HG02763 (cell line): ENCODE results near the gene ERP29.
"Not testable (repeated sequence)": the region's sequence is repeated elsewhere in the genome, so short reads cannot be mapped to it uniquely, and the experiment has no call there.

Experiments used
- ATAC-seq: cut with Tn5 transposase; IDR thresholded peaks from one replicate; pipeline ENCODE4 v1.9.1; 2021; ENCODE audit warnings: mild to moderate bottlenecking, moderate library complexity; ENCODE audit not compliant: unreplicated experiment

The ERP29 gene

DNA sequence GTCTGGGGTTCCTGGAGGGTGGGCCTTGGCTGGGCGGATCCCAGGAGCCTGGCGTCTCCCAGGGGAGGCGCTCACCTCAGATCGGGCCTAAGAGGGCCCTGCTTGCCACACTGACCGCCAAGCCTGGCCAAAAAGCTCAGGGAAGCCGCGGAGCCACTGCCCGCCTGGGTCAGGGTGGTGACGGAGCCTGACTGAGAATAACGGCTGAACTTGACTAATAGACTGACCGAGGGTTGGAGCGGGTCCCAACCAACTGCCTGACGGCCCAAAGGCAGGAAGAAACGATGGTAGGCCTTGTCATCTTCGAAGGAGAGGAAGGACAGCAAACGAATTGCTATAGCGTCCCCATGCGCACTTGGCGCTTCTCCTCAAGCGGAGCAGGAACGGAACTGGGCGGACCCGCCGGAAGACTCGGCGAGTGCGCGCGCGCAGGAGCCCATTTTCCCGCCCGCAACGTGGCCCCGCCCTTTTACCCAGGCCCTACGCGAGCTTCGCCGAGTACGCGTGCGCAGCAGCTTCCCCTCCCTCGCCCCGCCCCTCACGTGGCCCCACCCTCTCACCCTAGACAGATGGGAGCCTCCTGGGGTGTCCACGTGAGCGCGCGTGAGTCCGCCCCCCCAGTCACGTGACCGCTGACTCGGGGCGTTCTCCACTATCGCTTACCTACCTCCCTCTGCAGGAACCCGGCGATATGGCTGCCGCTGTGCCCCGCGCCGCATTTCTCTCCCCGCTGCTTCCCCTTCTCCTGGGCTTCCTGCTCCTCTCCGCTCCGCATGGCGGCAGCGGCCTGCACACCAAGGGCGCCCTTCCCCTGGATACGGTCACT, at the start of gene ERP29, which contains the start of gene TMEM116:
Gene ERP29, plus strand, starts transcription at position 652 of the 826 bp plus-strand sequence. Its CDS starts 40 bp downstream, at position 692.
Gene TMEM116, minus strand, starts transcription at position 391 of the 826 bp plus-strand sequence. CDS start 7,895 bp downstream, outside the sequence.
- peak; percentile 74 for ATAC-seq

DNA sequence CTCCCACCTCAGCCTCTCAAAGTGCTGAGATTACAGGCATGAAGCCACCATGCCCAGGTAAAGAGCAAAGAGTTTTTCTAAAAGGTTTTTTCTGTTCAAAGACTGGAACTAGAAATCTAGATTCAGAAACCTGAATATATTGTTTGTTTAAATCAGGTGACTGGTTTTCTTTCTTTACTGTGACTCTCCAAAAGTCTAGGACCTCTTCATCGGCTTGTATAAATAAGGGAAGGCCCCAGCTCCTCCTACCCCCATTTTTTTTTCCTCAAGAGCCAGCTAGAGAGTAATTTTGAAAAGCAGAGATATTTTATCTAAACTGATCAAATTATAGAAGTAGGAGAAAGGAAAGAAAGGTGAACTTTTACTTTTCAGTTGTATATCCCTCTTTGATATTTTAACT, 48.3 kb upstream of the ERP29 start:
- no peak for ATAC-seq

DNA sequence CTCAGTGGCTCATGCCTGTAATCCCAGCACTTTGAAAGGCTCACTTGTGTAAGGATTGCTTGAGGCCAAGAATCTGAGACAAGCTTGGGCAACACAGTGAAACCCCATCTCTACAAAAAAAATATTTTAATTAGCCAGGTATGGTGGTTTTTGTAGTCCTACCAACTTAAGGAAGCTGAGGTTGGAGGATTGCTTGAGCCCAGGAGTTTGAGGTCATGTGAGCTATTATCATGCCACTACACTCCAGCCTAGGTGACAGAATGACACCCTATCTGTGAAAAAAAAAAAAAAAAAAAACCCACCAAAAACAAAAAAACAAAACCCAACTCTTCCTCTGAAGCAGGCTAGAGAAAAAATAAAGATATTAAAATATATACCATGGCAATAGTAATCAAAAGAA, 41.4 kb upstream of the ERP29 start:
- ATAC-seq: no peak

DNA sequence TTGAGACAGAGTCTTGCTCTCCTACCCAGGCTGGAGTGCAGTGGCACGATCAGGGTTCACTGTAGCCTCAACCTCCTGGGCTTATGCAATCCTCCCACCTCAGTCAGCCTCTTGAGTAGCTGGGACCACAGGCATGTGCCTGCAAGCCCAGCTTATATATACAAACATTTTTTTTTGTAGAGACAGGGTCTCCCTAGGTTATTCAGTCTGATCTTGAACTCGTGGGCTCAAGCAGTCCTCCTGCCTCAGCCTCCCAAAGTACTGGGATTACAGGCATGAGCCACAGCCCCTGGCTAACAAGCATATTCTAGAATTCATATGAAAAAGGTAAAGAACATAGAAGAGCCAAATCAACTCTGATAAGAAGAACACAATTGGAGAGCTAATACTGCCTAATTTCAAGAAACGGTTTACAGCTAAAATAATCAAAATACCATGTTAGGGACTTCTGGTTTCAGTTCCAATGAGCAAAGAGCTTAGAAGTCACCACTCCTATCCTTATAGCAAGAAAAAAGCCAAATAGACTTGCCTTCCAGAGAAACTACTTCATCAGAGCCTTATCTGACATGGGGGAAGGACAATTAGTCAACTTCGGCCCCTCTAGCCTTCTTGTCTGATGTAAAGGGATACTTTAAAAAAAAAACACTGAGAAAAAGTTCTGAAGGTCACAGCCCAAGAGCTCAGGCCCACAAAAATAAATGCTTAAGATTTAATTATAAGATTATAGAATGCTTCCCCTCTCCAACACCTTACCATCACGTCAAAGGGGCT, 37.9 kb upstream of the ERP29 start:
- no peak for ATAC-seq

DNA sequence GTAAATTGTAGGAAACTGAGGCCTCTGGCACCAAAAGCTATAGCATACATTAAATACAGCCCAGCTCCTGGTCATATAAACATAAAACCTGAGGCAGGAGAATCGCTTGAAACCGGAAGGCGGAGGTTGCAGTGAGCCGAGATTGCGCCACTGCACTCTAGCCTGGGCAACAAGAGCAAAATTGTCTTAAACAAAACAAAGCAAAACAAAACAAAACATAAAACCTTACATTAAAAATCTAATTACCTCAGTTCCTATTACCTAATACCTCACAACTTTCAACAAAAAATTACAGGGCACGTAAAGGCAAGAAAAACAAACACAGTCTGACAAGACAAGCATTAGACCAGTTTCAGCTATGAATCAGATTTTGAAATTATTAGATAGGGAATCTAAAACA, 36.9 kb upstream of the ERP29 start:
- ATAC-seq: no peak

DNA sequence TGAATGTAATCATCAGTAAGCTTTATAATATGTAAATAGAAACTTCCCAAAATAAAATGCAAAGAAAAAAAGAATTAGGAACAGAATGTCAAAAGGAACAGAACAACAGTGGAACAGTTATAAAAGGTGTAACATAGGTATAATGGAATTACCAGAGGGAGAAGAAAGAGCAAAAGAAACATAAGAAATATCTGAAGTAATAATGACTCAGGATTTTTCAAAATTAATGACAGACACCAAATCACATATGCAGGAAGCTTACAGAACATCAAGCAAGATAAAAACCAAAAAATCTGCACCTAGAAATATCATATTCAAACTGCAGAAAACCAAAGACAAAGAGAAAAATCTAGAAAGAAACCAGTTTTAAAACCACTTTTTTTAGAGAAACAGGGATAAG, 36.4 kb upstream of the ERP29 start:
- ATAC-seq: no peak

DNA sequence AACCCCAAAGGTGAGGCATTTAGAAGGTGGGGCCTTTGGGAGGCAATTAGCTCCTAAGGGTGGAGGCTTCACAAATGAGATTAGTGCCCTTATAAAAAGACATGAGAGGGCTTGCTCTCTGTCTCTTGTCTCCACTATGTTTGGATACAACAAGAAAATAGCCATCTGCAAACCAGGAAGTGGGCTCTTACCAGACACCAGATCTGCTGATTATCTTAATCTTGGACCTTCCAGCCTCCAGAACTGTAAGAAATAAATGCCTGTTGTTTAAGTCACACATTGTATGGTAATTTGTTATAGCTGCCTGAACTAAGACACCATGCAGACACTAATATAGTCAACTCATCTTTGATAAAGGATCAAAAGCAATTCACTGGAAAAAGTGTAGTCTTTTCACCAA, 34.7 kb upstream of the ERP29 start:
- no peak for ATAC-seq

DNA sequence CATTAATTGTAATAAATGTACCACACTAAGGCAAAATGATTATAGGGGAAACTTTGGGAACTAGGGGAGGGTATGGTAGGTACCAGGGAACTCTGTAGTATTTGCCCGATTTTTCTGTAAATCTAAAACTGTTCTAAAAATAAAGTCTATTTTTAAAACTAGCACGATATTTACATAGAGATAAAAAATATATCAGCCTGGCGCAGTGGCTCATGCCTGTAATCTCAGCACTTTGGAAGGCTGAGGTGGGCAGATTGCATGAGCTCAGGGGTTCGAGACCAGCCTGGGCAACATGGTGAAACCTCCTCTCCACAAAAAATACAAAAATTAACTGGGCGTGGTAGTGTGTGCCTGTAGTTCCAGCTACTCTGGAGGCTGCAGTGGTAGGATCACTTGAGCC, 32.6 kb upstream of the ERP29 start:
- no peak for ATAC-seq

DNA sequence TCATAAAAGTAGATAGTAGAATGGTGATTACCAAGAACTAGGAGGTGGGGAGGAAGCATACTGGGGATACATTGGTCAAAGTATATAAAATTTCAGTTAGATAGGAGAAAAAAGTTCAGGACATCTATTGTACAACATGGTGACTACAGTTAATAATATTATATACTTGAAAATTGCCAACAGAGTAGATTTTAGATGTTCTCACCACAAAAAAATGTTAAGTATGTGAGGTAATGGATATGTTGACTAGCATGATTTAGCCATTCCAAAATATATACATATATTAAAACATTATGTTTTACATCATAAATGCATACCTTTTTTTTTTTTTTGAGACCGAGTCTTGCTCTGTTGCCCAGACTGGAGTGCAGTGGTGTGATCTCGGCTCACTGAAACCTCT, 31.2 kb upstream of the ERP29 start:
- no peak for ATAC-seq

DNA sequence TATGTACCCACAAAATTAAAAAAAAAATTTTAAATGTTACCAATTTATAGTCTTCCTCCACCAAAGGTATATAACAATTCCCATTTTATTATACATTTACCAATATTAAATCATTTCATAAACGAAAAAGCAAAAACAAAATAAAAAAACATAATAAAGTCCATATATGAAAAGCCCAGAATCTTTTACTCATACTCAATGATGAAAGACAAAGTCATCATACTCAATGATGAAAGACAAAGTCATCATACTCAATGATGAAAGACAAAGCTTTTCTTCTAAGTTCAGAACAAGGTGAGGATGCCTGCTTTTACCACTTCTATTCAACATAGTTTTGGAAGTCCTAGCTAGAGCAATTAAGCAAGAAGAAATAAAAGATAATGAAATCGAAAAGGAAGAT, 28.4 kb upstream of the ERP29 start:
- ATAC-seq: no peak

DNA sequence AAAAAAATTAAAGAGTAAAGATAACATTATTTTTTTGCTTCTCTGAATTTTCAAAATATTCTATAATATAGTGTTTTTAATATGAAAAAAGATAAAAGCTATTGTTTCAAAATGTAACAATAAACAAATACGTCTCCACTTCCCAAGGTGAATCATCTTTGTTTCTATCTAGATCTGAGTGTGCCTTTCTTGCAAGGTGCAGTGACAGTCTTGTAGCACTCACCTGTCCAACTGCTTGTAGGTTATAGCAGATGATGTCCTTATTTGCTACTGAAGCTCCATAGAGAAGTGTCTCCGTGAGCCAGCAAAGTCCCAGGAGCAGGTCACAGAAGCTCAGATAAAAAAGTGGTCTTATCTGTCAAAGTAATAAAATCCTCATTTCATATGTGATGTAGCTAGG, 21.7 kb upstream of the ERP29 start:
- ATAC-seq: no peak

DNA sequence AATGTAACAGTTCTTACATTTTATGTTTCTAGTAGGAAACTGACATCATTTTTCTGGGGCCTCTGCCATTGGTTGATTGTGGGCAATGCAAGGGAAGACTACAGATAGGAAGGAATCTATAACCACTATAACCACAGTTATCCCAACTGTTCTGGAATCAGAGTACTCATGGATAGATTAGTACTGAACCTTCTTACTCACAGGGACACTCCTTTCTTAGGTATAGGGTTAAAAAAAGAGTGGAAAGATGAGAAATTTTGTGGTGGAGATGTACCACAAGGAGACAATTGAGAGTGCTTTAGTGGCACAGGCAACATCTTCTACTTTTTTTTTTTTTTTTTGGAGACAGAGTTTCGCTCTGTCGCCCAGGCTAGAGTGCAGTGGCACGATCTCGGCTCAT, 21.3 kb upstream of the ERP29 start:
- ATAC-seq: no peak

DNA sequence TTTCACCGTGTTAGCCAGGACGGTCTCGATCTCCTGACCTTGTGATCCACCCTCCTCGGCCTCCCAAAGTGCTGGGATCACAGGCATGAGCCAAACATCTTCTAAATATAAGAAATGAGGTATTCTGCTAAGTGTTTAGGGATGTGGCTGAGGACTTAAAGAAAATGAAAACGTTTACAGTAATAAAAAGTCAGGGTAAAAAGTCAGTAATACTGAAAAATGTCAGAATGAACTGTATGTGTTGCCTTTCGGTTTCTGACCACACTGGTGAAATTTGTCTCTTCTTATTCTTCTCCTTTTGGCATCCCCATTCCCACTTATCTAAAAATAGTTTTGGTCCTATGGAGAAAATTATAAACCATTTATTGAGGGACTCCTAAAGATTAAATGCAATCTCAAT, 20.8 kb upstream of the ERP29 start:
- ATAC-seq: no peak

DNA sequence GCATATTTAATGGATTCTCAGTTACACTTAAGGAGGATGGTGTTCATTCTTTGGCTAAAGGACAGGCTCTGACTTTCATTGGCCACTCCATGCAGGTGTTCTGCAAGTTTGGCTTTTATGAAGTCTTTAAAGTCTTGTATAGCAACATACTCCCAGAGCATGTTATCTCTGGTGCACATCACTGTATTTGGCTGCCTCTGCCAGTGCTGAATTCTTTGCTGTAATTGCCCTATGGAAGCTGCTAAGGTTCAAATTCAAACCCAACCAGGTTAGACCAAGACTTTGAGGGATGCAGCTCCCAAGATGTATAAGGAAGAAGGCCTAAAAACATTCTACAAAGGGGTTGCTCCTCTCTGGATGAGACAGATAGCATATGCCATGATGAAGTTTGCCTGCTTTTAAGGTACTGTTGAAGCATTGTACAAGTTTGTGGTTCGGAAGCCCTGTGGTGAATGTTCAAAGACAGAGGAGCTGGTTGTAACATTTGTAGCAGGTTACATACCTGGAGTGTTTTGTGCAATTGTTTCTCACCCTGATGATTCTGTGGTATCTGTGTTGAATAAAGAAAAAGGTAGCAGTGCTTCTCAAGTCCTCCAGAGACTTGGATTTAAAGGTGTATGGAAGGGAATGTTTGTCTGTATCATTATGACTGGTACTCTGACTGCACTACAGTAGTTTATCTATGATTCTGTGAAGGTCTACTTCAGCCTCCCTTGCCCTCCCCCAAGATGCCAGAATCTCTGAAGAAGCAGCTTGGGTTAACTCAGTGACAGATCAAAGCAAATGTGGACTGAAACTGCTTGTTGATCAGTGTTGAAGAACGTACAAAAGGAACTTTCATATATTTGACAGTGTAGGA, 19.7 kb upstream of the ERP29 start:
- ATAC-seq: no peak

DNA sequence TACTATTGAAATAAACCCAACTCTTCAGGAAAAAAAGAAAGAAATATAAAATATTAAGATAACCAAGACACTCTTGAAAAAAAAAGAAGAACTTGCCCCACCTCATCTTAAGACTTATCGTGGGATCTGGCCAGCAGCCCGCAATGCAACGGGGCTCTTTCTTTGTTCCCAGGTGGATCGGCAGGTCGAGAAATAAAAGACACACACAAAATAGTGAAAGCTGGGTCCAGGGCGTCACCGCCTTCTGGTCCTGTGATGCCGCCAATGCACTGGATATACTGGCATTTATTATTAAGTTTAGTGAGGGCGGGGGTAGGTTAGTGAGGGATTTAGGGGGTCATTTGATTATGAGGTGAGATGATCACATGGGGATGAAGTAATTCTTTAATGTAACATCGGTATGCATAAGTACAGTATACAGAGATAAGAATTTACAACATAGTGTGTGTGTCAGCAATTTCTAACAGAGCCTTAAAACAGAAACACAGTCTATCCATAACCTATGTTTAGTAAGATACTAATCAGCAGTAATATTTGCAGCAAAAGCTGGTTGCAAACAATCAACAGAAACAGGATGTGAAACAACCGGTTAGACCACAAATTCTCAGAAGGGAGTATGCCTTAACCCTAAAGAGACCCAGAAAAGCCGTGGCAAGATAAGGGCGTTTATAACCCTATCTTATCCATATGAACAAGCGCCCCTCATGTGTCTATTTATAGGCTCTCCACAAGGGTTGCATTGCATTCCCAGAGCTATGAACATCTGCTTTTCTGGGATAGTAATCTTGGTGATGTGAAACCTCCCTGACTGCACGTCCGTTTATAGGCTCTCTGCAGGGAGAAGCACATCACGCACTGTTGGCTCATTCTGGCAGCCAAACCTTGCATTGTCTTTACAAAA, 18.8 kb upstream of the ERP29 start:
- not testable (repeated sequence) for ATAC-seq

DNA sequence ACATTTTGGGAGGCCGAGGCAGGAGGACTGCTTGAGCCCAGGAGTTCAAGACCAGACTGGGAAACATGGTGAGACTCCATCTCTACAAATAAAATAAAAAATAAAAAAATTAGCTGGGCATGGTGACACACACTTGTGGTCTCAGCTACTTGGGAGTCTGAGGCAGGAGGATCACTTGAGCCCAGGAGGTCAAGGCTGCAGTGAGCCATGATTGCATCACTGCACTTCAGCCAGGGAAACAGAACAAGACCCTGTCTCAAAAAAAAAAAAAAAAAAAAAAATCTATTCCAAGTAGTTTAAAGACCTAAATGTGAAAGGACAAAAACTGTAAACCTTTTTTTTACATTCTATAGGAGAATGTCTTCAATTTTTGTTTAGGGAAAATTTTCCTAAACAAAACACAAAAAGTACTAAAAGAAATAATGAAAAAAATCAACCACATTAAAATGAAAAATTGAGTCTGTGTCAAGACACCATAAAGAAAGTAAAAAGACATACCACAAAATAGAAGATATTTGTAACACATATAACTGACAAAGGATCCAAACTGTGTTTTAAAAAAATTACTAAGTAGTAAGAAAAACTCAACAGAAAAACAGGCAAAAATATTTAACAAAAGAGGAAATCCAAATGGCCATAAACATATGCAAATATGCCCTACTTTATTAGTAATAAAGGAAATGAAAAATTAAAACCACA, 17.3 kb upstream of the ERP29 start:
- ATAC-seq: no peak

DNA sequence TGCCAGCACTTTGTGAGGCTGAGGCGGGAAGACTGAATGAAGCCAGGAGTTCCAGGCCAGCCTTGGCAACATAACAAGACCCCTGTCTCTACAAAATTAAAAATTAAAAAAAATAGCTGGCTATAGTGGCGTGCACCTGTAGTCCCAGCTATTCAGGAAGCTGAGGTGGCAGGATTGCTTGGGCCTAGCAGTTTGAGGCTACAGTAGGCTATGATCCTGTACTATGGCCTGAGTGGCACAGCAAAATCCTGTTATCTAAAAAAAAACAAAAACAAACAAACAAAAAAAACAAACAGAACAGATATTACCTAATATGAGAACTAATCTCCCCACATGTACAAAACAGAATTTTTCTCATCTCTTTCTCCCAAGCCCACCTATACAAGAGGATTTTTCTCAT, 15.9 kb upstream of the ERP29 start:
- ATAC-seq: no peak

DNA sequence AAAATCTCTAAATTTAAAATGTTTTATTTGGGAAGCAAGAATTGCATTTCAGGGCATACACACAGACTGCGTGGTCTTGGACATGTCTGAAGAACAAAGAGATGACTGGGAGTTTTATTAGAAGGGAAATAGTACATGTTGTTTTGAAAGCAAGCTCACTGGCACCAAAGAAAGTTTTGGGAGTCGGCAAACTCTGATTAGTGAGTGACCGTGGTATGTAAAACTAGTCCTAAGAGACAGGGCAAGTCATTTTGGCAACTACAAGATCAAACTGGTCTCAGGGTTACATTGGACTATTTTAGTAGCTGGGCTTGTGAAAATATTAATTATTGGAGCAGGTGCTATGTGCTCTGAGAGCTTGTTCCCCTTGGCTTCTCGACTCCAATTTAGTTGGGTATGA, 15.2 kb upstream of the ERP29 start:
- ATAC-seq: no peak

DNA sequence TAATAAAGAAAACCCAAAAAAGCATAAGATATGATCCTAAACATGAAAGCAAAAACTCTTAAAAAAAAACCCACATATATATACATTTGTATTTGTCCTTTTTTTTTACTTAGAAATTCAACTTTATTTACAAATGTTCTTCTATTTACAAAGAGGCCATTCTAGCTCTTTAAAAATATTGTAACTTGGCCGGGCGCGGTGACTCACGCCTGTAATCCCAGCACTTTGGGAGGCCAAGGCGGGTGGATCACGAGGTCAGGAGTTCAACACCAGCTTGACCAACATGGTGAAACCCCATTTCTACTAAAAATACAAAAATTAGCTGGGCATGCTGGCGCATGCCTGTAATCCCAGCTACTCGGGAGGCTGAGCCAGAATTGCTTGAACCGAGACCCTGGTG, 14.1 kb upstream of the ERP29 start:
- ATAC-seq: not testable (repeated sequence)

DNA sequence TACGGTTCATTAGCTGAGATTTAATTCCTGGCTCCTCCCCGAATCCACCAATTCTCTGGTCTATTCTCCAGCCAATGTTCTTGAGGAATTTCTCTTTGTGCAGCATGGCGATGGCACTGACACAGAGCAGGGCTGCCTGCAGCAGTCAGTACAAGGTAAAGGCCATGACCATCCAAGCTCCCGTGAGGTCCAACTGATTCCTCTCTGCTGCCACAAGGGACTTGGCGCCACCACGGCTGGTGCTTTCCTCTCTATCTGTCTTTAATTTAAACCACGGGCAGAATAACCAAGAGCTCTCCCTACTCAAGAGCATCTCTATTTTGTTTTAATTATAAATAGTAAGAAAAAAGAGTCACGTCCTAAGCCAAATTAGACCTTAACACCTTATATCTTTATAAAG, 12.4 kb upstream of the ERP29 start:
- no peak for ATAC-seq
